ENCODE results near the gene MRPL9. TPM values are rescaled to one million over a fixed set of nuclear protein-coding genes. Genes with fewer than 3 reads are reported as not detected.
"Not testable (repeated sequence)": the region's sequence is repeated elsewhere in the genome, so short reads cannot be mapped to it uniquely, and the experiment has no call there.

MRPL9 gene
- total RNA-seq, 1 experiment from 2014 or later = 83.4 TPM

- DNase-seq (ENCODE audit: low read depth) = not testable (repeated sequence)
Measured at GRCh38 chr1:151733995-151734394, 29.3 kb downstream of the MRPL9 start.

- no peak for DNase-seq (ENCODE audit: low read depth)
Measured at GRCh38 chr1:151733126-151733525, 30.2 kb downstream of the MRPL9 start.

GRCh38 chr1:151729966-151730291 is 33.4 kb downstream of the MRPL9 start:
- no peak for DNase-seq (ENCODE audit: low read depth)

GRCh38 chr1:151729157-151729965 is 33.9 kb downstream of the MRPL9 start:
- no peak for DNase-seq (ENCODE audit: low read depth)

GRCh38 chr1:151728151-151729054 is 34.9 kb downstream of the MRPL9 start:
- peak; percentile 52 for DNase-seq (ENCODE audit: low read depth)

- peak; percentile 21 for DNase-seq (ENCODE audit: low read depth)
Measured at GRCh38 chr1:151723726-151724370, 39.4 kb downstream of the MRPL9 start.

- DNase-seq (ENCODE audit: low read depth) = no peak
Measured at GRCh38 chr1:151721788-151722510, 41.3 kb downstream of the MRPL9 start.

GRCh38 chr1:151720974-151721787 is 42.1 kb downstream of the MRPL9 start, which contains the start of gene RIIAD1:
RIIAD1 (plus strand) TSS chr1:151721522; CDS start chr1:151721537, 15 bp downstream.
- no peak for DNase-seq (ENCODE audit: low read depth)

- no peak for DNase-seq (ENCODE audit: low read depth)
Measured at GRCh38 chr1:151720554-151720953, 42.7 kb downstream of the MRPL9 start.

GRCh38 chr1:151720125-151720524 is 43.2 kb downstream of the MRPL9 start:
- no peak for DNase-seq (ENCODE audit: low read depth)

- no peak for DNase-seq (ENCODE audit: low read depth)
Measured at GRCh38 chr1:151718666-151719065, 44.6 kb downstream of the MRPL9 start.

GRCh38 chr1:151718011-151718431 is 45.3 kb downstream of the MRPL9 start:
- DNase-seq (ENCODE audit: low read depth) = no peak

GRCh38 chr1:151716771-151717631 is 46.3 kb downstream of the MRPL9 start, which contains the start of gene CELF3:
CELF3 (minus strand) TSS chr1:151716803; CDS start chr1:151716020, 783 bp downstream.
- peak; percentile 58 for DNase-seq (ENCODE audit: low read depth)

GRCh38 chr1:151716405-151716762 is 46.9 kb downstream of the MRPL9 start:
- DNase-seq (ENCODE audit: low read depth) = no peak

GRCh38 chr1:151715726-151716404 is 47.4 kb downstream of the MRPL9 start:
- no peak for DNase-seq (ENCODE audit: low read depth)

GRCh38 chr1:151714820-151715725 is 48.2 kb downstream of the MRPL9 start:
- no peak for DNase-seq (ENCODE audit: low read depth)

GRCh38 chr1:151713874-151714273 is 49.4 kb downstream of the MRPL9 start:
- no peak for DNase-seq (ENCODE audit: low read depth)

GRCh38 chr1:151713044-151713443 is 50.3 kb downstream of the MRPL9 start:
- DNase-seq (ENCODE audit: low read depth) = no peak
